GM19324 (cell line): ENCODE data around the gene LSM12.
"Not testable (repeated sequence)": the region's sequence is repeated elsewhere in the genome, so short reads cannot be mapped to it uniquely, and the experiment has no call there.

Source experiments
- ATAC-seq: cut with Tn5 transposase; IDR thresholded peaks from one replicate; pipeline ENCODE4 v1.9.1; 2021; ENCODE audit warnings: mild to moderate bottlenecking, moderate library complexity; ENCODE audit not compliant: unreplicated experiment, low FRiP score

LSM12 gene

DNA sequence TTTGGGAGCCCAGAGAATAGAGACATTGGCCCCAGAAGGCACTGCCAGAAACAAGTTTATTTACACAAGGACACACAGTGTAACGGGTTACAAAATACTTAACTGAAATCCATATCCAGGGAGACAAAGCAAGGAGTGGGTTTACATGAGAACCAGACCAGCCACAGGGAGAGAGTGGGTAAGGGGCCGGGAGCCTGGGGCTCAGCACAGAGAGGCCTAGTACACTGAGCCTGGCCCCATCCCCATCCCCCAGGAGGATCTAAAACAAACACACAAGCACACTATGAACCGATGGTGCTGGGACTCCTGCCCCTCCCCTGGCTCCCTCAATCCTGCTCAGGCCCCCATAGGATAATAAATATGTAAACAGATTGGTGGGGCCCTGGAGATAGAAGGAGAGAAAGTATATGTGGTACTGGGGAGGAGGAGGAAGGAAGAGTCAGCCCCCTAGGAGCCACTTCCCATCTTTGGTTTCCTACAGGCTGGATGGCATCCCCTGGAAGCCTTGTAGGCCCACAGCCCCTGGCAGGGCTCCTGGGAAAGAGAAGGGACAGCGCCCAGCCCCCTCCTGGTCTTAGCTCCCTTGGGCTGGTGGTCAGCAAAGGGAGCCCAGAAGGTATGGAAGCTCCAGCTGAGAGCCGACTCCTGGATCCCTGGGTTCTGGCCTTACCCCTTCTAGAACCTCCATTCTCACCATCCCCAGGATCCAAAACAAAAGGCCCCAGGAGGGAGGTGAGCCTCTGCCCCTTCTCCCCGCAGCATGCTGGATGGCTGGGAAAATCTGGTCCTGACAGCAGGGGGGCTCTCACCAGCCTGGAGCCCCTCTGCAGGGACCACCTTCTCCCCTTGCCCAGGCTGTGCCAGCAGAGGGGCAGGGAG, 10.5 kb upstream of the LSM12 start:
- no peak for ATAC-seq

DNA sequence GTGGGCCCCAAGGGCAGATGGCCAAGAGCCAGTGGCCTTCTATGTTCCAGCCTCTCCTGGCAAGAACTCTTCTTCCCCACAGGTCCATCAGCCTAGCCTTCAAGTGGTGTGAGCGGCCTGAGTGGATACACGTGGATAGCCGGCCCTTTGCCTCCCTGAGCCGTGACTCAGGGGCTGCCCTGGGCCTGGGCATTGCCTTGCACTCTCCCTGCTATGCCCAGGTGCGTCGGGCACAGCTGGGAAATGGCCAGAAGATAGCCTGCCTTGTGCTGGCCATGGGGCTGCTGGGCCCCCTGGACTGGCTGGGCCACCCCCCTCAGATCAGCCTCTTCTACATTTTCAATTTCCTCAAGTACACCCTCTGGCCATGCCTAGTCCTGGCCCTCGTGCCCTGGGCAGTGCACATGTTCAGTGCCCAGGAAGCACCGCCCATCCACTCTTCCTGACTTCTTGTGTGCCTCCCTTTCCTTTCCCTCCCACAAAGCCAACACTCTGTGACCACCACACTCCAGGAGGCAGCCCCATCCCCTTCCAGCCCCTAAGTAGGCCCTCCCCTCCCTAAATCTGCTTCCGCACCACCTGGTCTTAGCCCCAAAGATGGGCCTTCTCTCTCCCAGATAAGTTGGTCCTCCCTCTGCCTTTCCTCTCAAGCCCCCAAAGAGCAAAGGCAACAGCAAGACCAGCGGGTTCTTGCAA, 9.3 kb upstream of the LSM12 start:
- no peak for ATAC-seq

DNA sequence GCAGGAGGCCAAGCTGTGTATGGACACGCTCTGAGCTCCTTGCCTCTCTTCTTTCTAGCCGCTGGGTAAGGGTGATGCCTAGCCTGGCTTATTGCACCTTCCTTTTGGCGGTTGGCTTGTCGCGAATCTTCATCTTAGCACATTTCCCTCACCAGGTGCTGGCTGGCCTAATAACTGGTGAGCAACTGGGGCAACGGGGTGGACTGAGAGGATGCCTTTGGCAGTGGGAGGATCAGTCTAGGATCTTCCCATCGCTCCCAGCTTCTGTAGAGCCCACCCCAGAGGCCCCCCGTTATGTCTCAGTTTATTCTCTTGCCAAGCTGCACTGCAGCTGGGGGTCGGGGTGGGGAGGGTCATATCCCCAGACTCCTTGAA, 8.4 kb upstream of the LSM12 start:
- no peak for ATAC-seq

DNA sequence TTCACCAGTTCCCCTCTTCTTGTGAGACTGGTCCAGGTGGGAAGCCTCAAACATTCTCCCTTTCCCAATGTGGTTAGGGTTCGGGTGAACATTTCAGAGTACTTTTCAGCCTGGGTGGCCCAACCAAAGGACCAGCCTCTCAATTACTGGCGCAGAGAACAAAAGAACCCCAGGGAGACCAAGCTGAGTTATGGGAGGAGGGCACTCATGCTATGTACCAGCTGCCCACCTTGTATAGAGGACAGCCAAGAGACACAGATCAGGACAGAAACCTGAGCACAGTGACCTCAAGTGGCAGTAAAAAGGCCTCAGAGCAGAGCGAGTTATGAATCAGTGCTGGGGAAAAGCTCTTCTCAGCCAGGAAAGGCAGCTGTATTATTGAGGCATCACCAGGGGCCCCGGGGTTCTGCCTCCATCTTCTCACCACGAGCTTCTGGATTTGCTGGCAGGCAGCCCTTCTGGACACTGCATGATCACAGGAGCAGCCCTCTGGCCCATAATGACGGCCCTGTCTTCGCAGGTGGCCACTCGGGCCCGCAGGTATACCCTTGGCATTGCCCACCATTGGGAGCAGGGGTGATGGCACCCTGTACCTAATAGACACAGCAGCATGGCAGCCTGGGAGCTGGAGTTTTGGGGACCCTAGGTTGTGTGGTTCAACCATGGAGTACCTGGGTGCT, 7.9 kb upstream of the LSM12 start:
- ATAC-seq: no peak

DNA sequence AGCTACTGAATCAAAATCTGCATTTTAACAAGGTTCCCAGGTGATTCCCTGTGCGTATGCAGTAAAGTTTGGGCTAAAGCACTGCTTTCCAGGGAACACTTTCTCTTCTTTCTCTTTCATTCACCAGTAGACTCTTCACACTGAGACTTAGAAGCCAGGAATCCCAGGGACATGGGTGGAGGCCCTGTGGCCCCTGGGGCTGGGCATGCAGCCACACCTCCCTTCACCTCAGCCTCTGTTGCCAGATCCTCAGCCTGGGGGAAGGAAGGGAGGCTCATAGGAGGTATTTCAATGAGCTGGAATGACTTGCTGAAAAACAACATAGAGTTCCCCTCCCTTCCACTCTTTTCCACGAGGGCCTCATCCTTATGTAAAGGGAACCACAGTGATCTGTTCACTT, 5.3 kb upstream of the LSM12 start:
- no peak for ATAC-seq

DNA sequence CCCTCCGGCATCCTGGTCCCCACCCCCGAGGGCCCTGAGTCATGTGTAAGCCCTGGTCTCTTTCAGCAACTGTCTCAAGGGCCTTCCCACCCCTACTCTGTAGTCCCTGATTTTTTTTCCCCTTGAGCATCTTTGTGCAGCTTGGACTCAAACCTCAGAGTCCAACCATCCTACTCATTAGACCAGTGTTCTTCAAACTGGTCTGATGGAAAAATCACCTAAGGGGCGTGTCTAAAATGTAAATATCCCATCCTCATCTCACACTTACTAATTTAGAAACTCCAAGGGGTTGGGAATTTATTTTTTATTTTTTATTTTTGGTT, 4.7 kb upstream of the LSM12 start:
- no peak for ATAC-seq

DNA sequence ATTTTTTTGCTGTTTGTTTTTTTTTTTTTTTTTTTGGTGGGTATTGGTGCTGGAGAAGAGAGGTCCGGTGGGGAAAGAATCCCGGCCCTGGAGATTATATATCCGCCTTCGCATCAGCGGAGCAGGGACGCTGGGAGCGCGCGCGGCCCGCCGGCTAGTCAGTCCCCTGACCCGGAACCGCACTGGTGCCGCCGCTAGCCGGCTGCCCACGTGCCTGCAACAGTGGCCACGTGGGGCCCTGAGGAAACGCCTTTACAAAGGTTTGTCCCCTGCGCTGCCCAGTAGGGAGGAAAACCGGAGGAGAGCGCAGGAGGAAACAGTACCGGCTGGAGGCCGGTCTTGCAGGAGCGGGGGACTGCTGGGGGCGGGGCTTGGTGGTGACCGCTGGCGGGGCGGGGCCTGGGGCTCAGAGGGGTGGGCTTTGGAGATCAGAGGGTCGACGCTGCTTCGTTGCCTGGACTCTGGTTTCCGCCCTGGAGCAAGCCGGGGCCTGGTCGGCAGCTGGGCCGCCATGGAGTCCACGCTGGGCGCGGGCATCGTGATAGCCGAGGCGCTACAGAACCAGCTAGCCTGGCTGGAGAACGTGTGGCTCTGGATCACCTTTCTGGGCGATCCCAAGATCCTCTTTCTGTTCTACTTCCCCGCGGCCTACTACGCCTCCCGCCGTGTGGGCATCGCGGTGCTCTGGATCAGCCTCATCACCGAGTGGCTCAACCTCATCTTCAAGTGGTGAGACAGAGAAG, 4.2 kb upstream of the LSM12 start, which contains the start of gene G6PC3:
G6PC3 (plus strand) TSS at position 281 of the 743 bp plus-strand sequence; CDS start at position 512, 231 bp downstream.
- ATAC-seq: peak; percentile 66

DNA sequence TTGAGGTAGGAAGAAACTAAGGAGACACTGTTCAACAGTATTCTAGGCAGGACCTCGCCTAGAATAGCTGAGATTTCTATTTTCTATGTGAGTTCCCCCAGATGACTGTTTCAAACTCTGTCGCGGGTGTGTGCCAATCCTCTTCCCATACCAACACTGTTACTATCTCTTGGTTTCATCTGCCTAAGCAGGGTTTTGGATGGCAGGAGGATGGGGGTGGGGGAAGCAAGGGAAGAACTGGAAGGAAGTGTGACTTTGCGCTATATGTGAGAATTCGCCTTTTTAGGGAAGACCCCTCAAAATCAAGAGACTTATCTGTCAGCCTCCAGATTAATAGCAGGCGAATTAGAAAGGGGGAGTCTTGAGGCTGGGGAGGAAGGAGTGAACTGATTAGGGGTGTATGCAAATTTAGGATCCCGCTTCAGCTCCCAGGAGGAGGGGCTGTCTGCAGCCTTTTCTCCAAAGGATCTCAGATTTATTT, 3.5 kb upstream of the LSM12 start:
- no peak for ATAC-seq

DNA sequence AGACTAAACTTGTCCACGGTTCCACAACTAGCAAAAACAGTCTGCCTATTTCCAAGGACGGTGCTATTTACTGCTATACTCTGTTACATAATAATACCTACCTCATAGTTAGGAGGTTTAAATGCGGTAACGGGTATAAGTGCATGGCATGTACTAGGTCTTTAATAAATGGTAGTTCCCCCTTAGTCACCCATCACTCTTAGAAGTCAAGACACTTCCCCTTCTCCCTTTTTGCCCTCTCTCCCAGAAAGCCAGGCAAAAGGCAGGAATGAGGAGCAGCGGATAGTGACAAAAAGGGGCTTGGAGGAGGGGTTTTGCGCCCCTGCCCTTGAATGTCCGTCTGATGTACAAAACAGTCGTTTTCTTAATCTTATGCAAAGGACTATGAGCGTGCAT, 1.1 kb upstream of the LSM12 start:
- no peak for ATAC-seq

DNA sequence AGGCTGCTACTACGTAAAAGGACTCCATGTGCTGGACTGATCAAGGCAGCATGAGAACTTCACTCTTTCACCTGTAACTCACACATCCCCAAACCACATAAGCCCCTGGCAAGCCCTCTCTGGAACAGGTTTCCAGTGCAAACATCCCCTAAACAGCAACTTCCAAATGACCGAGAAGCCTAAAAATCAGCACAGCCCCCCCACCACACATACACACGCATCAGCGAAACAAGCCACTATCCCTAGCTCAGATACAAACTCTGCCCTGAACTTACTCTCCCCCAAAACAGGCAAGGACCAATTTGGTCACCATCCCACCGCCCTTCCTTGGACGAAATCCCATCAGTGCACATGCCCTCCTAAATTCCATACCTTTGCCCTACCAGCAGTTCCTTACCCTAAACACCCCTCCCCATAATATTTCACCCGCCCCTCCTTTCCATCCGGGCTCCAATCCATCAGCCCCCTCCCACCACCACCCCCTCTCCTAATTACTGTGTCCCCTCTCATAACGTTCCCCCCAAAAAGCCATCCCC, 735 bp downstream of the LSM12 start:
- ATAC-seq: no peak

DNA sequence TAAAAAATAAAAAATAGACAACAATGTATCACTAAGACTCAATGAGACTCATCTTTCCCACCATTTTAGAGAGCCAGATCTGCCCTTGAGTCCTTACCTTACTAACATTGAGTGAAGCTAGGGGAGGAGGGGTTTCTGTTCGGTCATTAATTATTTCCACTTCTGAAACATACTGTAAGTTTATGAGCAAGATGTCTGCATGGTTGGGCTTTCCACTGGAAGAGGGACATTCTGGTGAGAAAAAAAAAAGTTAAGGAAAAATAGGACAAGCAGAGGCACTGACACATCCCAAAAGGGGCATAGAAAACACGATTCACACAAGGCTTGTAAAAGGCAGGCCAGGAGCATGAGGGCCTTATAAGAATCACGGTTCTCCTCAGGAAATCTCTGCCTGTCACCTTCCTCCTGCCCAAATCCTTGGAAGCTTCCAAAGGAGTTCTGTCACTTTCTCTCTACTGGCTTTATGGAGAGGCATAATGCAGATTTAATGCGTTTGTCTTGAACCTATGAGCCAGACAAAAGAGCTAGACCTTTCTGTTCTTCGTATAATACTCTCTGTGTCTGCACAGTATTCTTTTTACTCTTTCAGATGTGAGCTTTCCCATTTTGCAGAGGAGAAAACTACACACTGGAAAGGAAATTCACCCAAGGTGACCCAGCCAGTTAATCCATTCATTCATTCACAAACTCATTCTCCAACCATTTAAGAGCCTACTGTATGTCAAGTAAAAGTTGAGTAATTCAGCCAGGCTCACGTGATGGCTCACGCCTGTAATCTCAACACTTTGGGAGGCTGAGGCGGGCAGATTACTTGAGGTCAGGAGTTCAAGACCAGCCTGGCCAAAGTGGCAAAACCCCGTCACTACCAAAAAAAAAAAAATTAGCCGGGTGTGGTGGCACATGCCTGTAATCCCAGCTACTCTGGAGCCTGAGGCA, 2.5 kb downstream of the LSM12 start:
- ATAC-seq: no peak

DNA sequence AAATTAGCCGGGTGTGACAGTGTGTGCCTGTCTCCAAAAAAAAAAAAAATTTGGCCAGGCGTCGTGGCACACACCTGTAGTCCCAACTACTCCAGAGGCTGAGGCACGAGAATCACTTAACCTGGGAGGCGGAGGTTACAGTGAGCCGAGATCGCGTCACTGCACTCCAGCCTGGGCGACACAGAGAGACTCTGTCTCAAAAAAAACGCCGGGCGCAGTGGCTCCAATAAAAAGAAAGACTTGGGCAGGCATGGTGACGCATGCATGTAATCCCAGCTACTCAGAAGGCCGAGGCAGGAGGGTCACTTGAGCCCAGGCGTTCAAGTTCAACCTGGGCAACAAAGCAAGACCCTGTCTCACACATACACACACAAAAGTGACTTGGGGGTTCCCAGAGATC, 3.6 kb downstream of the LSM12 start:
- no peak for ATAC-seq

DNA sequence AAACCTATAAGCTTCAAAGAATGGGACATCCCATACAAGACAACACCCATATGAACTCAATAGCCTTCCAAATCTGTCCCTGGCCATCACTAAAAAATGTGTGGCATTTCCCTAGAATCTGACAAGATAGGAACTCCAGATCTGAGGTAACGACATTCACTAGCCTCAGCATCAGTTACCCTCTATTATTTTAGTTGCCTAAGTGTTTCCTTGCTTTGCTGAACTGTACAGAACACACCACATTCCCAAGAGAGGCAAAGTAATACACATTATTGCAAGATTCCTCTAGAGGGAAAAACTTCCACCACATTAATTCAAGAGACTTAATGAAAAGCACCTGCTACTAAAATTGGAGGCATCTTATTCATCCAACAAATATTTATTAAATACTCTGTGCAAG, 5.0 kb downstream of the LSM12 start:
- ATAC-seq: no peak

DNA sequence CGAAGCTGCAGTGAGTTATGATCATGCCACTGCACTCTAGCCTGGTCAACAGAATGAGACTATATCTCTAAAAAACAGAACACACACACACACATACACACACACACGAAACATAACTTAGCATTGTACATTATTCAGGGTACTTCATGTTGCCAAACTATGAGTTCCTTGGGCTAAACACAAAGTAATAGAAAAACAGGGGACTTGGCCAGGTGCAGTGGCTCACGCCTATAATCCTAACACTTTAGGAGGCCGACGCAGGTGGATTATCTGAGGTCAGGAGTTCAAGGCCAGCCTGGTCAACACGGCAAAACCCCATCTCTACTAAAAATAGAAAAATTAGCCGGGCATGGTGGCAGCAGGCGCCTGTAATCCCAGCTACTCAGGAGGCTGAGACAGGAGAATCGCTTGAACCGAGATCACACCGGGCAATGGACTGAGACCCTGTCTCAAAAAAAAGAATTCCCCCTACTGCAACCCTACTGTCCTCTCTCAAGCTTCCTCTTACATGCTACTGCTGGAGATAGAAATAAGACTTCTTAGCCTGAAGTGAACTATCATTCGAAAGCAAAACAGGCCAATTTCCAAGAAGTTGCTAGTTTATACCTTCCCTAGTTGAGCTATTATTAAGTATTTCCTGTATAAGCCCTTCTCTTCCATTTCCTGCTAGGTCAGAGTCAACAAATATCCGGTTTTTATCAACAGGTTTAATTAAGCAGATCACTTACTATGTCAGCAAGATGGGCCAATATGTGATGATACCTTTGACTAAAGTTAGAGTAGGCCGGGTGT, 7.2 kb downstream of the LSM12 start:
- ATAC-seq: no peak

DNA sequence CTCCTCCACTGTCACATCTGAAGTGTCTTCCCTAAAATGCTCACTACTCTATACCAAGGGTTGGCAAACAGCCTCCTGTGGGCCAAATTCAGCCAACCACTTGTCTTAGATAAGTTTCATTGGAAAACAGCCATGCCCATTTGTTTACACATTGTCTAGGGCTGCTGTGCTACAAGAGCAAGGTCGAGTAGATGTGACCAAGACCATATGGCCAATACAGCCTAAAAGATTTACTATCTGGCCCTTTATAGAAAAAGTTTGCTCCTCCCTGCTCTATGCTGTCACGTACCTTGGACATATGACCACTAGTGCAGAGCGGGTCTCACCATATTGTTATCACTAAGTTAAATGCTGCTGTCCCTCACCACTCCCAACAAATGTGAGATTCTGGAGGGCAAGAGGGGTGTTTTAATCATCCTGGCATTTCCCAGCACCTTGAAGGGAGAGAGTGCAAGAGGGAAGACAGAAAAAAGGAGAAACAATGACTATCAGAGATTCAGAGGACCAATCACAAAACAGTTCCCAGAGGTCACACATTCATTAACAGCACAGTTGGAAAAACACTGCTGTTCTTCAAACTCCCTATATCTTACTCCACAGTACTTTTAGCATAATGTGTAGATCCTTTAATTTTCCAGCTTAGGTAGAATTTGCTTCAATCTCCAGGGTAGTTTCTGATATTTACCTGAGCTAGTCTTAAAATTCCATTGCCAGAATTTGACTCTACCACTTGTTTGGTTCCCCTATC, 13.2 kb downstream of the LSM12 start:
- ATAC-seq: no peak

DNA sequence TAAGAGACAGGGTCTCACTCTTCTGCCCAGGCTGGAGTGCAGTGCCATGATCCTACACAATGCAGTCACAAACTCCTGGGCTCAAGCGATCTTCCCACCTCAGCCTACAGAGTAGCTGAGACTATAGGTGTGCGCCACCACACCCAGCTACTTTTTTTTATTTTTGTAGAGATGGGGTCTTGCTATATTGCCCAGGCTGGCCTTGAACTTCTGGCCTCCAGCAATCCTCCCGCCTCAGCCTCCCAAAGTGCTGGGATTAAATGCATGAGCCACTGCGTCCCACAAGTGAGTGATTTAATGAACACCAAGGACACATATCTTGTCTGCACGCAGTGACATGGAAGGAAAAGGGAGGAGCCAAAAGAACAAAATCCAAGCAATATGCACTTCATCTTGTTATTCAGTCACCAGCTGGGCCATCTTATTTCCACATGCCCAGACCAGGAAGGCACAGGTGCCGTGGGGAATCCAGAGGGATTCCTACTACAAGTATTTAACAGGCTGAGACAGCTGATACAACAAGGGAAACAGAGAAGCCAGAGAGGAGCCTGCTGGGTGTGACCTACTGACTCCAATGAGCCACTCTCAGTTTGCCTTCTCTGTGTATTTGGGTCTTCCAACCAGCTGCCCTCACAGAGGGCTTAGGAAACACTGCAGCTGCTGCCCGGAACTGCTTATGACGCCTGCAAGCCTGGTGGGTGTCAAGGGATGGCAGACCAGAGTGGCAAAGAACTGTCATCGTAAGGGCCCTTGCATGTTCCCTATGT, 17.0 kb downstream of the LSM12 start:
- ATAC-seq: no peak

DNA sequence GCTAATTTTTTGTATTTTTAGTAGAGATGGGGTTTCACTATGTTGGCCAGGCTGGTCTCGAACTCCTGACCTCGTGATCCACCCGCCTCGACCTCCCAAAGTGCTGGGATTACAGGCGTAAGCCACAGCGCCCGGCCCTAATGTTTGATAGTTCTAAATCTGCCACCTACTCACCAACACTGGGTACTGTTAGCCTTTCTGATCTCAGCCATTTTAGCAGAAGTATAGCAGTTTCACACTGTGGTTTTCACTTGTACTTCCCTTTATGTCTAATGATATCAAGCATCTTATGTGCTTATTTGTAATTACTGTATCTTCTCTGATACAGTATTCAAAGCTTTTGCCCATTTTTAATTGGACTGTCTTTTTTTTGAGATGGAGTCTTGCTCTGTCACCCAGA, 19.6 kb downstream of the LSM12 start:
- not testable (repeated sequence) for ATAC-seq
